GM21423 (cell line): ENCODE measurements around the gene SLC4A2.
"Not testable (repeated sequence)": the region's sequence is repeated elsewhere in the genome, so short reads cannot be mapped to it uniquely, and the experiment has no call there.

Experiments
- ATAC-seq: cut with Tn5 transposase; IDR thresholded peaks from one replicate; pipeline ENCODE4 v1.9.1; 2021; ENCODE audit warnings: mild to moderate bottlenecking, moderate library complexity; ENCODE audit not compliant: unreplicated experiment

SLC4A2 gene

DNA sequence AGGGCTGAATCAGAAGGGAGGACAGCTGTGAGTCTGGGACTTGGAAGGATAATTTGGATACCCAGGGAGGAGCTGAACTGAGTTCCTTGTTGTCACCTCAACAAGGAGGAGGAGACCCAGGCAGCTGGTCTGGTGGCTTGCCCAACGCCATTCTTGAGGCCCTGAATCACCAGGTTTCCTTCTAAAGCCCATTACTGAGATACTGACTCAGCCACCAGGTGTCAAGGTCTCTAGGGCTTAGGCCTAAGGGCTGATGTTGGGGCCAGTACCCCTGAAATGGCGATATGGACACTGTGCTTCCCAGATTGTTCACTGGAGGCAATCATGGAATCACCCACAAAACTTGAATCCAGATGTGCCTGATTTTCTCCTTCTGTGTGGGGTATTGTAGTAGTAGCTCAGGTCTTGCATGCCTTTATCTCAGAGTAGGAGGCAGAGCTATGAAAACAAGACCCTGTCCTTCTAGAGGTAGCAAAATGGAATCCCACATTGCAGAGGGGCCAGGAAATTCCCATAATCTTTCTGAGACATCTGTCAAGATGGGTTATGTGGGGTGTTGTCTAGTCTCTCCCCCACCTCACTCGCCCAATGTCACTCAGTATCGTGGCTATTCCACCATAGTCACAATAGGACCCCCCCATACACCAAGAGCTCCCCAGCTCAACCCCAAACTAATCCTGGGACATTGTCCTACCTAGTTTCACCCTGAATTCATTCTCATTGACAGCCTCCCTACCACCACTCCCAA lies 33.3 kb upstream of the SLC4A2 start:
- no peak for ATAC-seq

DNA sequence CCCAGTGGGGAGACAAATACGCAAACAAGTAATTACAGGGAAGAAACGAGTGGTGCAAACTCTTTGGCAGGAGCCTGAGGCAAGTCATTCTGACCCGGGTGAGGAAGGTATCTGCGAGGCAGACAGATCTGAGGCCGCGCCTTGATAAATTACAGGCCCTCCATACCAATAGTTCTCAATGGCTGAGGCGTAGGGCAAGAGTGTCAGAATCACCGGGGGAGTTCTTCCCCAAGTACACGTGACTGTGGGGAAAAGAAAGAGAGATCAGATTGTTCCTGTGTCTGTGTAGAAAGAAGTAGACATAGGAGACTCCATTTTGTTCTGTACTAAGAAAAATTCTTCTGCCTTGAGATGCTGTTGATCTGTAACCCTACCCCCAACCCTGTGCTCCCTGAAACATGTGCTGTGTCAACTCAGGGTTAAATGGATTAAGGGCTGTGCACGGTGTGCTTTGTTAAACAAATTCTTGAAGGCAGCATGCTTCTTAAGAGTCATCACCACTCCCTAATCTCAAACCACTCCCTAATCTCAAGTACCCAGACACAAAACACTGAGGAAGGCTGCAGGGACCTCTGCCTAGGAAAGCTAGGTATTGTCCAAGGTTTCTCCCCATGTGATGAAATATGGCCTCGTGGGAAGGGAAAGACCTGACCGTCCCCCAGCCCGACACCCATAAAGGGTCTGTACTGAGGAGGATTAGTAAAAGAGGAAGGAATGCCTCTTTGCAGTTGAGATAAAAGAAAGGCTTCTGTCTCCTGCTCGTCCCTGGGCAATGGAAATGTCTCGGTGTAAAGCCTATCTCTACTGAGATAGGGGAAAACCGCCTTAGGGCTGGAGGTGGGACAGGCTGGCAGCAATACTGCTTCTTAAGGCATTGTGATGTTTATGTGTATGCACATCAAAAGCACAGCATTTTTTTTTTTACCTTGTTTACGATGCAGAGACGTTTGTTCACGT lies 32.3 kb upstream of the SLC4A2 start:
- not testable (repeated sequence) for ATAC-seq

DNA sequence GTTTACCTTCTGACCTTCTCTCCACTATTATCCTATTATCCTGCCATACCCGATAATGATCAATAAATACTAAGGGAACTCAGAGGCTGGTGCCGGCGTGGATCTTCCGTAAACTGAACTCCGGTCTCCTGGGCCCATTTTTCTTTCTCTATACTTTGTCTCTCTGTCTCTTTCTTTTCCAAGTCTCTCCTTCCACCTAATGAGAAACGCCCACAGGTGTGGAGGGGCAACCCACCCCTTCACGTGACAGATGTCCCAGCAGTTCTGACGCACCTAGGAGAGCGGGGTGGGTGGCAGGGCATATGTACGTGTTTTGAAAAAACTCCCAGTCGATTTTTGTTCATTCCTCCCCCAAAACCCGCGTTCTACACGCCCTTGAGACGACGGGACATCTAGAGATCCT lies 31.7 kb upstream of the SLC4A2 start:
- not testable (repeated sequence) for ATAC-seq

- ATAC-seq = peak; percentile 94
Measured at GRCh38 chr7:151028131-151028947, 31.1 kb upstream of the SLC4A2 start, which contains the start of gene ABCB8. ABCB8 (plus strand) TSS chr7:151028450; CDS start chr7:151028516, 66 bp downstream.

DNA sequence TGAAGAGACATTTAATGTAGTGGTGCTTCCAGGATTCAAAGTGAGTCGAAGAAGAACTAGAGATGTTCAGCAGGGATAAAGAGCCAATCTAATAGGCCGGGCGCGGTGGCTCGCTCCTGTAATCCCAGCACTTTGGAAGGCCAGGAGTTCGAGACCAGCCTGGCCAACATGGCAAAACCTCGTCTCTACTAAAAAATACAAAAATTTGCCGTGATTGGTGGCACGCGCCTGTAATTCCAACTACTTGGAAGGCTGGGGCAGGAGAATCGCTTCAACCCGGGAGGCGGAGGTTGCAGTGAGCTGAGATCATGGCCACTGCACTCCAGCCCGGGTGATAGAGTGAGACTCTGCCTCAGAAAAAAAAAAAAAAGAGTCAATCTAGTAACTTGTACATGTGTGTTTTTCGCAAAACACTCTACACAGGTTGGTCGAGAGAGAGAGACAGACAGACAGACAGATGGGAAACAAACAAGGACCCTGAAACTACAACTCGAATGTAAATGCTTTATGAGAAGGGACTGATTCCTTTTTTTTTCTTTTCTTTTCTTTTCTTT lies 30.4 kb upstream of the SLC4A2 start:
- ATAC-seq = no peak

GRCh38 chr7:151031011-151031410 lies 28.4 kb upstream of the SLC4A2 start:
- ATAC-seq = no peak

GRCh38 chr7:151032936-151033863 lies 26.2 kb upstream of the SLC4A2 start:
- no peak for ATAC-seq

GRCh38 chr7:151033864-151034249 lies 25.5 kb upstream of the SLC4A2 start:
- no peak for ATAC-seq

- no peak for ATAC-seq
Measured at GRCh38 chr7:151034312-151035025, 24.9 kb upstream of the SLC4A2 start.

DNA sequence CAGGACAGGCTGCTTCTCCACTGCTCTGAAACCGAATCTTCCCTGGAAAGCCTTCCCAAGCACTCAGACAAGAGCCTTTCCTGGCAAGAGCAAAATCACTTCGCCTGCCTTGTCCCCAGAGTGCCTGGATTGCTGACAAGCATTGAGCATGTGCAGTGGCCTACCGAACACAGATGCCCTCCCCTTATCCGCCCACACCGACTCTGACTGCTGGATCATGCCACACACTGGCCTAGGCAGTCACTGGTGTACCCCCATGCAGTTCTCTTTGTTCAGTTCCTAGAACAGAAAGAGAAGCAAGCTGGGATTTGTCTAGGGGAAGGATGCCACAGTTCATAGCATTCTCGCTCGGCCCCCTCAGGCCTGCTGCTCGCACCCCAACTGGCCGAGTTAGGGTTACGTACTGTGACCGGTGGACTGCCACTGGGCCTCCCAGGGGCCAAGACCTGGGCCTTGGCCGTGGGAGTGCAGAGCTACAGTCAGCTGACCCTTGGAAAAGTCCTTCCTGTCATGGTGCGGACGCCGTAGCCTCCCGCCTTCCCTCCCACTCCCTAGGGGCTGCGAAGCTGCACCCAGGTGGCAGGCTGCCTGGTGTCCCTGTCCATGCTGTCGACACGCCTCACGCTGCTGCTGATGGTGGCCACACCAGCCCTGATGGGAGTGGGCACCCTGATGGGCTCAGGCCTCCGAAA lies 24.2 kb upstream of the SLC4A2 start:
- ATAC-seq = no peak

DNA sequence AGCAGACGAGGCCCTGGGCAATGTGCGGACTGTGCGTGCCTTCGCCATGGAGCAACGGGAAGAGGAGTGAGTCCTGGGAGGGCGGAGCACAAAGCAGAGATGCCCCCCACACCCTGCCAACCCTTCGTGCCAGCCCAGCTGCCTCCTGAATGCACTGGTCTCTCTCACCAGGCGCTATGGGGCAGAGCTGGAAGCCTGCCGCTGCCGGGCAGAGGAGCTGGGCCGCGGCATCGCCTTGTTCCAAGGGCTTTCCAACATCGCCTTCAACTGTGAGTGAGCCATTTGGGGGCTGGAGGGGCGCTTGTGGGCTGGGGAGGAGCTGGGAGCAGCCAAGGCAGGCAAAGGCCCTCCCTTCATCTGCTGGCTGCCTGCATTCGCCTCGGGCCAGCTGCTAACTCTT lies 23.5 kb upstream of the SLC4A2 start:
- ATAC-seq = no peak

- ATAC-seq = no peak
Measured at GRCh38 chr7:151038951-151039849, 20.2 kb upstream of the SLC4A2 start.

- ATAC-seq = no peak
Measured at GRCh38 chr7:151039850-151040548, 19.4 kb upstream of the SLC4A2 start.

- no peak for ATAC-seq
Measured at GRCh38 chr7:151040616-151041375, 18.6 kb upstream of the SLC4A2 start.

DNA sequence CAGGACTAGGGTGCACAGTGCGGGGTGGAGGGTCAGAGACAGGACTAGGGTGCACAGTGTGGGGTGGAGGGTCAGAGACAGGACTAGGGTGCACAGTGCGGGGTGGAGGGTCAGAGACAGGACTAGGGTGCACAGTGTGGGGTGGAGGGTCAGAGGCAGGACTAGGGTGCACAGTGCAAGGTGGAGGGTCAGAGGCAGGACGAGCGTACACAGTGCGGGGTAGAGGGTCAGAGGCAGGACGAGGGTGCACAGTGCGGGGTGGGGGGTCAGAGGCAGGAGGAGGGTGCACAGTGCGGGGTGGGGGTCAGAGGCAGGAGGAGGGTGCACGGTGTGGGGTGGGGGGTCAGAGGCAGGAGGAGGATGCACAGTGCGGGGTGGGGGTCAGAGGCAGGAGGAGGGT lies 15.9 kb upstream of the SLC4A2 start:
- ATAC-seq = not testable (repeated sequence)

GRCh38 chr7:151043959-151044358 lies 15.4 kb upstream of the SLC4A2 start:
- no peak for ATAC-seq
